GM13976 (cell line): ENCODE results near the gene DHX30.
A peak's percentile ranks its signal among the peaks of the same experiment; 100 is the strongest.
"Not testable (repeated sequence)": the region's sequence is repeated elsewhere in the genome, so short reads cannot be mapped to it uniquely, and the experiment has no call there.

ENCODE experiments used
- DNase-seq: peaks from one replicate; pipeline ENCODE4 v3.0.0; 2012; ENCODE audit warnings: low spot score
- CTCF ChIP-seq: IDR thresholded peaks from 2 replicates; pipeline ENCODE4 v1.5.1; 2012; ENCODE audit warnings: borderline replicate concordance, mild to moderate bottlenecking; ENCODE audit not compliant: insufficient read depth; ENCODE audit errors: extremely low read depth, missing control alignments, control extremely low read depth
- in situ Hi-C: fragments of 300-500 bp; cut with MboI; formaldehyde crosslinking; loops from one replicate; pipeline ENCODE4 v1.12.0; 2022; ENCODE audit warnings: low sequenced_read_pairs, mixed read lengths, inconsistent platforms; ENCODE audit not compliant: unreplicated experiment

DHX30 gene

GRCh38 chr3:47802734-47803479 is at the start of gene DHX30:
Gene DHX30 (plus strand): TSS chr3:47803138. CDS start chr3:47810684, 7,546 bp downstream.
- in situ Hi-C loops: no loop called here
- TF ChIP-seq CTCF: no peak
- DNase-seq: peak; percentile 95

- TF ChIP-seq CTCF: no peak
- no peak for DNase-seq
- in situ Hi-C loops: no loop called here
These were observed 44.5 kb upstream of the DHX30 start for GRCh38 chr3:47758261-47759025.

- DNase-seq, in situ Hi-C loops: not testable (repeated sequence)
These were observed 42.7 kb upstream of the DHX30 start for GRCh38 chr3:47760207-47760606.

GRCh38 chr3:47761046-47761445 is 41.9 kb upstream of the DHX30 start:
- no peak for DNase-seq
- TF ChIP-seq CTCF: no peak
- in situ Hi-C loops: no loop called here

GRCh38 chr3:47762233-47762632 is 40.7 kb upstream of the DHX30 start:
- in situ Hi-C loops: no loop called here

GRCh38 chr3:47766186-47766585 is 36.8 kb upstream of the DHX30 start:
- DNase-seq: no peak
- in situ Hi-C loops: no loop called here
- TF ChIP-seq CTCF: no peak

More at GRCh38 chr3:47762233-47762632, 40.7 kb upstream of the DHX30 start:
- TF ChIP-seq CTCF: no peak
- no peak for DNase-seq

- no peak for TF ChIP-seq CTCF
- no peak for DNase-seq
- in situ Hi-C loops: no loop called here
These were observed 30.9 kb upstream of the DHX30 start for GRCh38 chr3:47772047-47772446.
